Measurements from ENCODE around the gene KIFC1. TPM values are rescaled to one million over a fixed set of nuclear protein-coding genes. Genes with fewer than 3 reads are reported as not detected.

The KIFC1 gene
- total RNA-seq, 1 donor from 2014 or later: 127 TPM

Other genes starting within 250 kb of the KIFC1 start
- 0.59 and 0.77 TPM in 2 replicates for gene COL11A2, start 199.4 kb upstream of the KIFC1 start, total RNA-seq
- gene RXRB, start 191.2 kb upstream of the KIFC1 start, total RNA-seq: 41.5 and 41.9 TPM in 2 replicates
- 55.9 and 59.9 TPM in 2 replicates for gene SLC39A7, start 191.0 kb upstream of the KIFC1 start, total RNA-seq
- 9.3 and 10.9 TPM in 2 replicates for gene HSD17B8, start 187.2 kb upstream of the KIFC1 start, total RNA-seq
- 41.2 and 41.6 TPM in 2 replicates for gene RING1, start 183.3 kb upstream of the KIFC1 start, total RNA-seq
- gene VPS52, start 119.9 kb upstream of the KIFC1 start, total RNA-seq: 65.8 and 68.3 TPM in 2 replicates
- gene RPS18, start 119.7 kb upstream of the KIFC1 start, total RNA-seq: 2,577 and 2,622 TPM in 2 replicates
- gene B3GALT4, start 114.7 kb upstream of the KIFC1 start, total RNA-seq: 13.9 and 14.5 TPM in 2 replicates
- 70.2 and 77.2 TPM in 2 replicates for gene WDR46, start 102.6 kb upstream of the KIFC1 start, total RNA-seq
- gene PFDN6, start 102.2 kb upstream of the KIFC1 start, total RNA-seq: 90.4 and 90.7 TPM in 2 replicates
- 42.1 and 43.3 TPM in 2 replicates for gene RGL2, start 92.9 kb upstream of the KIFC1 start, total RNA-seq
- 277 TPM in 2 replicates for gene TAPBP, start 77.7 kb upstream of the KIFC1 start, total RNA-seq
- gene ZBTB22, start 74.1 kb upstream of the KIFC1 start, total RNA-seq: 11.6 and 12.9 TPM in 2 replicates
- 83.3 and 83.8 TPM in 2 replicates for gene DAXX, start 68.9 kb upstream of the KIFC1 start, total RNA-seq
- 27.3 and 34.1 TPM in 2 replicates for gene PHF1, start 19.2 kb downstream of the KIFC1 start, total RNA-seq
- gene CUTA, start 26.3 kb downstream of the KIFC1 start, total RNA-seq: 153 and 155 TPM in 2 replicates
- 36.4 and 40.7 TPM in 2 replicates for gene SYNGAP1, start 28.2 kb downstream of the KIFC1 start, total RNA-seq
- 9.8 and 10.3 TPM in 2 replicates for gene ZBTB9, start 62.8 kb downstream of the KIFC1 start, total RNA-seq
- 92.1 and 93.2 TPM in 2 replicates for gene BAK1, start 188.5 kb downstream of the KIFC1 start, total RNA-seq
- gene ITPR3, start 229.5 kb downstream of the KIFC1 start, total RNA-seq: 48.0 and 48.9 TPM in 2 replicates

Measured in T-helper 2 cell treated with Interferon-gamma antibody and Interleukin-4, amounts not matched to agents 100 ng/mL and 5 ng/mL, for 36 hours (primary cell).